ENCODE results near the gene DCN. TPM values are rescaled to one million over a fixed set of nuclear protein-coding genes. Genes with fewer than 3 reads are reported as not detected.
A peak's percentile ranks its signal among the peaks of the same experiment; 100 is the strongest.

The DCN gene
- total RNA-seq, 1 donor from 2014 or later: 0.57 TPM

DNA sequence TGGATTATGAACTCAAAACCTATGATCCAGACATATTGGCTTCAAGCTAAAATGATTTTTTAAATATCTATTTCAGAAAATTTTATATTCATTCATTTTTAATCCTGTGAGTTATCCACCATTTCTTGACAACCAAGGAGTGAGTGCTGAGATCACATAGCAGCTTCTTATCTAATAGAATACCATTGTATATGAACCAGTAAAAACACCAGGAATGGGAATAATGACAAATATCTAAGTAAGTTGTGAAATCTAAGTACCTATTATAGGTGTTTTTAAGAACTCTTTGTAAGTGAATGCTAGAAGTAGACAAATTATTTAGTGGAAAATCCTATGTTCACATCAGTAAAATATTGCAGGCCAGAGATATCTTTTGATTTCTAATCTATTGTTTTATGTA, 79.5 kb downstream of the DCN start:
- peaks cover 24% of the 10 kb centered on the region for H3K4me1 ChIP-seq (ENCODE audit: insufficient read depth, low read length)
- FAIRE-seq (no peak), DNase-seq (ENCODE audit: low read depth) (no peak)
- H3K9me3 Mint-ChIP-seq (ENCODE audit: unreplicated experiment): peaks cover 7% of the 10 kb centered on the region
- H4K20me1 ChIP-seq (ENCODE audit: insufficient read depth, low read length): no peaks in the 10 kb centered on the region
- H3K4me2 ChIP-seq (ENCODE audit: low read length): no peak overlapping the region
- TF ChIP-seq, protein P1, sequence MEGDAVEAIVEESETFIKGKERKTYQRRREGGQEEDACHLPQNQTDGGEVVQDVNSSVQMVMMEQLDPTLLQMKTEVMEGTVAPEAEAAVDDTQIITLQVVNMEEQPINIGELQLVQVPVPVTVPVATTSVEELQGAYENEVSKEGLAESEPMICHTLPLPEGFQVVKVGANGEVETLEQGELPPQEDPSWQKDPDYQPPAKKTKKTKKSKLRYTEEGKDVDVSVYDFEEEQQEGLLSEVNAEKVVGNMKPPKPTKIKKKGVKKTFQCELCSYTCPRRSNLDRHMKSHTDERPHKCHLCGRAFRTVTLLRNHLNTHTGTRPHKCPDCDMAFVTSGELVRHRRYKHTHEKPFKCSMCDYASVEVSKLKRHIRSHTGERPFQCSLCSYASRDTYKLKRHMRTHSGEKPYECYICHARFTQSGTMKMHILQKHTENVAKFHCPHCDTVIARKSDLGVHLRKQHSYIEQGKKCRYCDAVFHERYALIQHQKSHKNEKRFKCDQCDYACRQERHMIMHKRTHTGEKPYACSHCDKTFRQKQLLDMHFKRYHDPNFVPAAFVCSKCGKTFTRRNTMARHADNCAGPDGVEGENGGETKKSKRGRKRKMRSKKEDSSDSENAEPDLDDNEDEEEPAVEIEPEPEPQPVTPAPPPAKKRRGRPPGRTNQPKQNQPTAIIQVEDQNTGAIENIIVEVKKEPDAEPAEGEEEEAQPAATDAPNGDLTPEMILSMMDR (IDR thresholded peaks at IDR 0.05; ENCODE audit: insufficient read depth, low read depth, low read length): no peak
- TF ChIP-seq EZH2 (IDR thresholded peaks at IDR 0.05; ENCODE audit: insufficient read depth, low read length): no peak
- no peaks in the 10 kb centered on the region for H3K27me3 Mint-ChIP-seq (ENCODE audit: low read depth, unreplicated experiment)
- no peak overlapping the region for H2AFZ ChIP-seq (ENCODE audit: low read depth, low read length)
- peaks cover 31% of the 10 kb centered on the region for H3K4me1 Mint-ChIP-seq (ENCODE audit: low read depth, unreplicated experiment)
- H3K4me3 Mint-ChIP-seq (ENCODE audit: unreplicated experiment): no peak overlapping the region
- H3K9me3 ChIP-seq (ENCODE audit: insufficient read depth, low read depth, low read length): no peaks in the 10 kb centered on the region
- H3K79me2 ChIP-seq (ENCODE audit: insufficient read depth, low read length): no peaks in the 10 kb centered on the region
- H3K36me3 ChIP-seq (ENCODE audit: insufficient read depth, low read length): no peaks in the 10 kb centered on the region
- H3K27me3 ChIP-seq (ENCODE audit: insufficient read depth, low read length): no peaks in the 10 kb centered on the region
- no peak overlapping the region for H3K4me3 ChIP-seq (ENCODE audit: insufficient read depth, low read depth, low read length)
- H3K27ac ChIP-seq (ENCODE audit: low read depth, low read length): no peak overlapping the region
- H3K36me3 Mint-ChIP-seq (ENCODE audit: low read depth, unreplicated experiment): peaks cover 12% of the 10 kb centered on the region
- H3K27ac Mint-ChIP-seq (ENCODE audit: unreplicated experiment): no peak overlapping the region
- no peak overlapping the region for H3K9ac ChIP-seq (ENCODE audit: low read length)

DNA sequence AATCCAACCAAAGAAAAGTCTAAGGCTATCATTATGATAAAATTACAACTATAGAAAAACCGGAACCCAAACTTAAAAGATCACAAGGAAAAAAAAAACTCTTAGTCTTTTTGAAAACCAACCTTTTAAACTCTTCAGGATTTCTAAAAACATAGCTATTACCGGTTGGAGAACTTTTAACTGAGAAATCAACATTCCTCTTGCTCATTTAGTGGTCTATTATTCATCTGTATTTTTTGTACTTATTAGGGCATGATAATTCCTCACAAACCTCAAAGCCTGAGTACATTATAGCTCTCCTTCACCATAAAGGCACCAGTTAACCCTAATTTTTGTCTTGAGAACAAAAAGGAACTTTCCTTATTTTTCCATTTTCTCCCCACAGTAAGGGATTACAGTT, 81.7 kb downstream of the DCN start:
- H3K4me2 ChIP-seq (ENCODE audit: low read length): no peak overlapping the region
- no peak for TF ChIP-seq EZH2 (IDR thresholded peaks at IDR 0.05; ENCODE audit: insufficient read depth, low read length)
- TF ChIP-seq, protein P1 (IDR thresholded peaks at IDR 0.05; ENCODE audit: insufficient read depth, low read depth, low read length): no peak
- H3K36me3 ChIP-seq (ENCODE audit: insufficient read depth, low read length): no peaks in the 10 kb centered on the region
- peaks cover 36% of the 10 kb centered on the region for H3K4me1 Mint-ChIP-seq (ENCODE audit: low read depth, unreplicated experiment)
- peaks cover 7% of the 10 kb centered on the region for H3K36me3 Mint-ChIP-seq (ENCODE audit: low read depth, unreplicated experiment)
- no peaks in the 10 kb centered on the region for H3K27me3 Mint-ChIP-seq (ENCODE audit: low read depth, unreplicated experiment)
- H3K9ac ChIP-seq (ENCODE audit: low read length): no peak overlapping the region
- H3K4me1 ChIP-seq (ENCODE audit: insufficient read depth, low read length): peaks cover 24% of the 10 kb centered on the region
- H3K9me3 ChIP-seq (ENCODE audit: insufficient read depth, low read depth, low read length): no peaks in the 10 kb centered on the region
- H3K27ac Mint-ChIP-seq (ENCODE audit: unreplicated experiment): peak overlapping the region; percentile 71
- no peaks in the 10 kb centered on the region for H3K27me3 ChIP-seq (ENCODE audit: insufficient read depth, low read length)
- no peak overlapping the region for H2AFZ ChIP-seq (ENCODE audit: low read depth, low read length)
- H3K4me3 Mint-ChIP-seq (ENCODE audit: unreplicated experiment): no peak overlapping the region
- H3K79me2 ChIP-seq (ENCODE audit: insufficient read depth, low read length): no peaks in the 10 kb centered on the region
- peak overlapping the region; percentile 32 for H3K27ac ChIP-seq (ENCODE audit: low read depth, low read length)
- no peaks in the 10 kb centered on the region for H4K20me1 ChIP-seq (ENCODE audit: insufficient read depth, low read length)
- peaks cover 3% of the 10 kb centered on the region for H3K9me3 Mint-ChIP-seq (ENCODE audit: unreplicated experiment)
- no peak overlapping the region for H3K4me3 ChIP-seq (ENCODE audit: insufficient read depth, low read depth, low read length)
- FAIRE-seq: peak; percentile 26
- DNase-seq (ENCODE audit: low read depth): peak; percentile 84

DNA sequence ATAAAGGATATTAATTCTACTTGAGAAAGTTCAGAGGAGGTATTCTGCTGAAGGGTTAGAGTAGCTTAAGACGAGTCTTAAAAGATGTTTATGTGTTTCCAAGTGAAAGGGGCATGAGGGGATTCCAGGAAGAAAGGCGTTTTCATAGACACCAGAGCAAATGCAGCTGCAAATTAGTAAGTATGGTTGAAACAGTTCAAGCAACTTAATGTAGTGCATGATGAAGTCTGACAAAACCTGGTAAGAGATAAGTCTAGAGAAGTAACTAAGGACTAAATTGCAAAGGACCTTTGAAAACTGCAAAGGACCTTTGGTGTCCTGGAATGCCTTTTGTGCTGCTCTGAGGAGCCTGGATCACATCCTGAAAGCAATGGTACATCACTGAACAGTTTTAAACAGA, 82.8 kb downstream of the DCN start:
- Mint-ChIP-seq H3K4me1 (ENCODE audit: low read depth, unreplicated experiment) (peaks cover 39% of the 10 kb centered on the region), H3K27me3 (ENCODE audit: low read depth, unreplicated experiment) (no peaks in the 10 kb centered on the region), H3K9me3 (ENCODE audit: unreplicated experiment) (no peaks in the 10 kb centered on the region), H3K4me3 (ENCODE audit: unreplicated experiment) (no peak overlapping the region), H3K36me3 (ENCODE audit: low read depth, unreplicated experiment) (no peaks in the 10 kb centered on the region), H3K27ac (ENCODE audit: unreplicated experiment) (peak overlapping the region; percentile 80)
- FAIRE-seq (no peak), DNase-seq (ENCODE audit: low read depth) (no peak)
- H2AFZ ChIP-seq (ENCODE audit: low read depth, low read length): no peak overlapping the region
- peaks cover 24% of the 10 kb centered on the region for H3K4me1 ChIP-seq (ENCODE audit: insufficient read depth, low read length)
- no peak overlapping the region for H3K4me2 ChIP-seq (ENCODE audit: low read length)
- no peaks in the 10 kb centered on the region for H3K79me2 ChIP-seq (ENCODE audit: insufficient read depth, low read length)
- H3K27me3 ChIP-seq (ENCODE audit: insufficient read depth, low read length): no peaks in the 10 kb centered on the region
- no peaks in the 10 kb centered on the region for H4K20me1 ChIP-seq (ENCODE audit: insufficient read depth, low read length)
- no peaks in the 10 kb centered on the region for H3K36me3 ChIP-seq (ENCODE audit: insufficient read depth, low read length)
- H3K9ac ChIP-seq (ENCODE audit: low read length): no peak overlapping the region
- H3K27ac ChIP-seq (ENCODE audit: low read depth, low read length): no peak overlapping the region
- no peak overlapping the region for H3K4me3 ChIP-seq (ENCODE audit: insufficient read depth, low read depth, low read length)
- TF ChIP-seq, protein P1 (IDR thresholded peaks at IDR 0.05; ENCODE audit: insufficient read depth, low read depth, low read length): no peak
- TF ChIP-seq EZH2 (IDR thresholded peaks at IDR 0.05; ENCODE audit: insufficient read depth, low read length): no peak
- no peaks in the 10 kb centered on the region for H3K9me3 ChIP-seq (ENCODE audit: insufficient read depth, low read depth, low read length)

Measured in astrocyte (in vitro differentiated cells and primary cell).